ENCODE results near the gene MUC20.
"Not testable (repeated sequence)": the region's sequence is repeated elsewhere in the genome, so short reads cannot be mapped to it uniquely, and the experiment has no call there.

Gene MUC20

DNA sequence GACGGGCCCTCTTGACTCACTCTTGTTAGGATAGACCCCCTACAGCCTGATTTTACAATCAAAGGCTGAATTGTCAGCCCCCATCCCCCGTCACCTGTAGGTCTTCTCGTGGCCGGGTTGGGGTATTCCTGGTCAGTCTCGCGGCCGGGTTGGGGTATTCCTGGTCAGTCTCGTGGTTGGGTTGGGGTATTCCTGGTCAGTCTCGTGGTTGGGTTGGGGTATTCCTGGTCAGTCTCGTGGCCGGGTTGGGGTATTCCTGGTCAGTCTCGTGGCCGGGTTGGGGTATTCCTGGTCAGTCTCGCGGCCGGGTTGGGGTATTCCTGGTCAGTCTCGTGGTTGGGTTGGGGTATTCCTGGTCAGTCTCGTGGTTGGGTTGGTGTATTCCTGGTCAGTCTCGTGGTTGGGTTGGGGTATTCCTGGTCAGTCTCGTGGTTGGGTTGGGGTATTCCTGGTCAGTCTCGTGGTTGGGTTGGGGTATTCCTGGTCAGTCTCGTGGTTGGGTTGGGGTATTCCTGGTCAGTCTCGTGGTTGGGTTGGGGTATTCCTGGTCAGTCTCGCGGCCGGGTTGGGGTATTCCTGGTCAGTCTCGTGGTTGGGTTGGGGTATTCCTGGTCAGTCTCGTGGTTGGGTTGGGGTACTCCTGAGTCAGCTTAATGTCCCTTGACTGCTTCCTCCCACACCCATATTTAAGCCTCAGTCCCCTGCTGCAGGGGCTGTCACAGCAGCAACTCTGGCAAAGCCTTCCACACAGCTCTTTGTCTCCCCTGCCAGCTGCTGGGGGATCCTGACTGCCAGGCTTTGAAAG, 50.3 kb downstream of the MUC20 start:
- peak; percentile 37 for DNase-seq (ENCODE audit: low spot score)

DNA sequence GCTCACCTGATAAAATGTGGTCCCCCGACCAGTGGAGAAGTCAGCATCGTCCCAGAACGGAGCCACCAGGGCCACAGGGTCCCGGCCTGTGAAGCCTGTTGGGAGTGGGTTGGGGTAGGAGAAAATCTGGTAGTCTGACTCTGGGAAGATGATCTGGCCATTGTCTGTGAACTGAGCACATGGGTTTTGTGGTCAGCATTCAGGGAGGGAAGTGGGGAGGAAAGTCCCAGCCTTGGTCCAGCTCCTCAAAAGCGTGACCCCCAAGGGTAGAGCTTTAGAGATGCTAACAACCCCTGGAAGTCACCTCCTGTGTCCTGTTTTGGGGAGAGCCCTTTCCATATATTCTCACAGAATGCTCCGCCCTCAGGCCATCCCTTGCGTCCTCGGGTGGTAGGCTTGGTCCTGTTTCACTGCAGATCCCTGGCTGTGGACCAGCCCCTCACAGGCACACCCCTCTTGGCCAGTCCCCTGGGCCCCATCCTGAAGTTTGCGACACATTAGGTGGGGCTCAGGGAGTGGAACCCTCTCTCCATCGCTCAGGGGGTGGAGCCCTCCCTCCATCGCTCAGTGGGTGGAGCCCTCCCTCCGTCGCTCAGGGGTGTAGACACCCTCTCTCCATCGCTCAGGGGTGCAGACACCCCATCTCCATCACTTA, 51.0 kb downstream of the MUC20 start:
- no peak for DNase-seq (ENCODE audit: low spot score)

DNA sequence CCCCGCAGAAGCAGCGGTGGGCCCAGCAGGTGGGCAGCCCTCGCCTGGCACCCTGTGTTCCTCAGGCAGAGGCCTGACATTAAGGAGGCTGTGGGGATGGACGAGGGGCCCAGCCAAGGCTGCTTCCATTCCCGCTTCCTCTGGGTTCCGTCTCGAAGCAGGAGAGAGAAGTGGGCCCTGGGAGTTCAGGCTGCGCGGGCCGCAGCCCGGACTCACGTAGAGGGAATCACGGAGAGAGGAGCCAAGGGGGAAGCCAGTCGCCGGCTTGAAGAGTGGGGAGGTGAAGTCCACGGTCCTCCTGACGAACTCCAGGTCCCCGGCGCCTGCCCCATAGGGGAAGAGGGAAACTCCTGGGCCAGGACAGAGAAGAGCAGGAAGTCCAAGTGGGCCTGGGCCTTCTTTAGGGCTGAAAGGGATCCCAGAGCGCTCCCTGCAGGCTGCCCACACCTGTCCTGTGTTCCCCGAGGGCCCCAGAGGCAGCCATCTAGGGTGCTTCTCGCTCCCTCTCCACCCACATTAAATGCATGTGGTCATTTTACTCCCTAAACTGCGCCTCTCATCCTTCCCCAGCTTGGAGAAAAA, 53.3 kb downstream of the MUC20 start:
- DNase-seq (ENCODE audit: low spot score) = peak; percentile 37

GRCh38 chr3:195774917-195775316, 54.1 kb downstream of the MUC20 start:
- peak; percentile 86 for DNase-seq (ENCODE audit: low spot score)

DNA sequence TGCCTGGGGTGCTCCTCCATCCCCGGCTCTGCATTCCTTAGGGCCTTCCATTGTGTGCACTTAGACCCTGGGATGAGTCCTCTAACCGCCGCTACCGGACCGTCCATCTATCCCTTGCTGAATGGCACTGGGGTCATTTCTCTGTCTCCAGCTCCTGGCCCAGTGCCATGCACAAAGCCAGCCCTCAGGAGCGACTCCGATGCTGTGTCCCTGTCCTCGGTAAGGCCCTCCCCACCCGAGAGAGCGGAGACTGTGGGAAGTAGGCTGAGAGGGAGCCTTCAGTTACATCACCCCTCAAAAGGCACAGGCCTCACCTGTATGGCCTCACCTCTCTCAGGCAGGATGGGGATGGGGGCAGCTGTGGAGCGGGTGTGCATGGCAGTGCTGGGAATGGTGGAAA, 57.2 kb downstream of the MUC20 start:
- no peak for DNase-seq (ENCODE audit: low spot score)

- DNase-seq (ENCODE audit: low spot score) = not testable (repeated sequence)
These were observed 60.5 kb downstream of the MUC20 start for GRCh38 chr3:195781236-195781635.
